ENCODE results near the gene PIK3R1. TPM values are rescaled to one million over a fixed set of nuclear protein-coding genes. Genes with fewer than 3 reads are reported as not detected.

Gene PIK3R1
- total RNA-seq, 6 experiments from 2014 or later: 36.3 to 173 (median 72.8) TPM

DNA sequence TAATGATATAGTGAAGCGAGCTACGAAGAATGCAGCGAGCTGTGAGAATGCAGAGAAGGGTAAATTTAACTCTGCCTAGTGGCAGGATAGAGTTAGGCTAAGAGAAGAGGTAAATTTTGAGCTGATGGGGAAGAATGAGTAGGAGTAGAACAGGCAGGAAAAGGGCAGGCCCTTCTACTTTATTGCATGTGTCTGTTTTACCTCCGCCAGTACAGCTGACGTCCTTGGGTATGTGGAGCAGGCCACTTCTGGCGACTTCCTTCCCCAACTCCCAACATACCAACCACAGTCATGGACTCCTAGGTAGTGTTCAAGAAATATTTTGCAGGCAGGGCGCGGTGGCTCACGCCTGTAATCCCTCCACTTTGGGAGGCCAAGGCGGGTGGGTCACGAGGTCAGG lies 37.9 kb upstream of the PIK3R1 start:
- Histone ChIP-seq H3K27ac (no peak overlapping the region), H3K9me3 (no peaks in the 10 kb centered on the region), H3K4me3 (no peak overlapping the region), H3K4me1 (peaks cover 0 to 10% (median 0%) of the 10 kb centered on the region in 4 donors), H3K27me3 (no peaks in the 10 kb centered on the region), H3K36me3 (no peaks in the 10 kb centered on the region)
- intact Hi-C loops (cut with DNase I): no loop called here
- WGBS (ENCODE audit: insufficient coverage, low coverage, low lambda C conversion rate, missing lambda C conversion rate): 87% methylated on average over 9 of the region's 11 CpGs
- ATAC-seq: no peak
- TF ChIP-seq, protein P1, sequence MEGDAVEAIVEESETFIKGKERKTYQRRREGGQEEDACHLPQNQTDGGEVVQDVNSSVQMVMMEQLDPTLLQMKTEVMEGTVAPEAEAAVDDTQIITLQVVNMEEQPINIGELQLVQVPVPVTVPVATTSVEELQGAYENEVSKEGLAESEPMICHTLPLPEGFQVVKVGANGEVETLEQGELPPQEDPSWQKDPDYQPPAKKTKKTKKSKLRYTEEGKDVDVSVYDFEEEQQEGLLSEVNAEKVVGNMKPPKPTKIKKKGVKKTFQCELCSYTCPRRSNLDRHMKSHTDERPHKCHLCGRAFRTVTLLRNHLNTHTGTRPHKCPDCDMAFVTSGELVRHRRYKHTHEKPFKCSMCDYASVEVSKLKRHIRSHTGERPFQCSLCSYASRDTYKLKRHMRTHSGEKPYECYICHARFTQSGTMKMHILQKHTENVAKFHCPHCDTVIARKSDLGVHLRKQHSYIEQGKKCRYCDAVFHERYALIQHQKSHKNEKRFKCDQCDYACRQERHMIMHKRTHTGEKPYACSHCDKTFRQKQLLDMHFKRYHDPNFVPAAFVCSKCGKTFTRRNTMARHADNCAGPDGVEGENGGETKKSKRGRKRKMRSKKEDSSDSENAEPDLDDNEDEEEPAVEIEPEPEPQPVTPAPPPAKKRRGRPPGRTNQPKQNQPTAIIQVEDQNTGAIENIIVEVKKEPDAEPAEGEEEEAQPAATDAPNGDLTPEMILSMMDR (IDR thresholded peaks at IDR 0.05): no peak
- TF ChIP-seq POLR2A (IDR thresholded peaks at IDR 0.05): no peak
- no peak for DNase-seq

DNA sequence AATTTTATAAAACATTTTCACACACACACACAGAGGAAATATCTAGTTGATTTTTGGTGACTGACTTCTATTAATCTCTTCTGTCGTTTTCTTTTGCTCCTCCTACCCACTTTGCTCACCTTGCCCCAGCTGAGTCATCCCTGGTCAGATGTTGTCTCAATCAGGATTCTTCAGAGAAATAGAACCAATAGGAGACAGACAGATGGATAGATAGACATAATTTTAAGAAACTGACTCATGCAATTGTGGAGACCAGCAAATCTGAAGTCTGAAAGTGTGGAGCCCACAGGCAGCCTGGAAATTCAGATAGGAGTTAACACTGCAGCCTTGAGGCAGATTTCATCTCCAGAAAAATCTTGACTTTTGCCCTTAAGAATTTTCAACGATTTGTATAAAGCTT lies 37.0 kb upstream of the PIK3R1 start:
- H3K4me3 ChIP-seq: no peak overlapping the region
- WGBS (ENCODE audit: insufficient coverage, low coverage, low lambda C conversion rate, missing lambda C conversion rate): 57% methylated on average over 2 of the region's 2 CpGs
- peaks cover 0 to 15% (median 0%) of the 10 kb centered on the region in 4 donors for H3K4me1 ChIP-seq
- H3K27me3 ChIP-seq: no peaks in the 10 kb centered on the region
- no peak overlapping the region for H3K27ac ChIP-seq
- DNase-seq (no peak), ATAC-seq (no peak)
- intact Hi-C loops (cut with DNase I): no loop called here
- TF ChIP-seq POLR2A (IDR thresholded peaks at IDR 0.05): no peak
- H3K36me3 ChIP-seq: no peaks in the 10 kb centered on the region
- no peaks in the 10 kb centered on the region for H3K9me3 ChIP-seq

DNA sequence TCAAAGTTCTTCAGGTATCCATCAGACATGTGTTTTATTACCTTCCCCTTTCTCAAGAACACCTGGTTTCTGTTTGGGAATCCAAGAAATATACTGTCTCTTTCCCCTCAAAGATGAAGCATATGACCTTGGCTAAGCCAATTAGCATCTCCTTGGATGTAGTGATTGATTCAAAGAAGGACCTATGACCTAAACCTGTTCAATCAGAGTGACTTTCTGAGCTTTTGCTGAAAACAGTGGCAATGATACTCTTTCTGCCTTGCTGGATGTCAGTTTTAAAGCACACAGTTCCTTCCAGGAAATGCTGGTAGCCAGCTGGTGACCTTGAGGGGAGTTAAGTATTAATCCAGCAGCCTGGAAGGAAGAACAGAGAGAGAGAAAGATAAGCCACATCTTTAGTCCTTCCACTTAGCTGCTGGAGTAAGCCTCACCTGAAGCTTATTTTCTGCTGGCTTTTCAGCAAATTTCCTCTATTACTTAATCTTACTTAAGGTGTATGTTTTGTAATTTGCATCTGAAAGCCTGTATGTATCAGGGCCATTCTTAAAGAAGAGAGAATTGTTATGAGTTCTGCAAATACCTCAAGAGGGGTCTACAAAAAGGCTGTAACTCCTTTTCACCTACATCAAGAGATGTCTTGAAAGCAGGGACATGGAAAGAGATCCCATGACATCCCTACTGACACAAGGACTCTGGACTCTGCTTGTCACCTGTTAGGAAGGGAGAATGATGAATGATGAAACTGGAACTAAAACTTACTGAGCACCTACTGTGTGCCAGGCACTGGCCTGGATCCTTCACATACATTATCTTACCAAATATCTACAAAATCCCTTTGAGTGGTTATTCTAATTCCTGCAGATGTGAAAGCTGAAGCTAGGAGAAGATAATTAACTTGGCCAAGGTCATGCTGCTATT lies 35.2 kb upstream of the PIK3R1 start:
- no peak for TF ChIP-seq POLR2A (IDR thresholded peaks at IDR 0.05)
- TF ChIP-seq, protein P1 (IDR thresholded peaks at IDR 0.05): no peak
- H3K36me3 ChIP-seq: no peaks in the 10 kb centered on the region
- intact Hi-C loops (cut with DNase I): no loop called here
- peaks cover 0 to 15% (median 0%) of the 10 kb centered on the region in 4 donors for H3K4me1 ChIP-seq
- no peak for DNase-seq
- no peak for ATAC-seq
- no peak overlapping the region for H3K4me3 ChIP-seq
- H3K27me3 ChIP-seq: no peaks in the 10 kb centered on the region
- no peak overlapping the region for H3K27ac ChIP-seq
- no peaks in the 10 kb centered on the region for H3K9me3 ChIP-seq

DNA sequence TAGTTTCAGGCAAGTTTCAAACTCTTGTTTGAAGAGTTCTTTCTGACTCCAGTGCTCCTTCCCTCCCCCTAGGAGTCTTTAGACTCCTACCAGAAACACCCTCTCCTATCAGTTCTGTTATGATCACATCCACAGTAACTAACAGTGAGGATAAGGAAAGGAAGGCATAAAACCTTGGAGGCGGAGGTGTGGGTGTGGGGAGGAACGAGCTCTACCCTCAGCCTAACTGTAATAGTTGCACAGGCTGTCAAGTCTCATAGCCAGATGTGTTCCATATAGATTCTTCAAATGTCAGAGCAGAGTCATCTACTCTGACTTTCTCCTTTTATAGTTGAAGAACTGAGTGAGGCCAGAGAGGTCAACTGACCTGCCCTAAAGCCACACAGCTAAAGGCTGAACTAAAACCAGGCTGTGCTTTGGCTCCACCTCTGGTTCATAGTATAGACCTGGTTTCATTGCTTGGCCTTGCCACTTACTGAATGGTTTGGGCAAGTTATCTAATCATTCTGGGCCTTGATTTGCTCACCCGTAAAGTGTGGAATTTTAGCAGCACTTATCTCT lies 34.4 kb upstream of the PIK3R1 start:
- Histone ChIP-seq H3K4me1 (peaks cover 0 to 15% (median 0%) of the 10 kb centered on the region in 4 donors), H3K36me3 (no peaks in the 10 kb centered on the region), H3K27ac (no peak overlapping the region), H3K4me3 (no peak overlapping the region), H3K27me3 (no peaks in the 10 kb centered on the region), H3K9me3 (no peaks in the 10 kb centered on the region)
- ATAC-seq: no peak
- 100% methylated on average over 3 of the region's 3 CpGs for WGBS (ENCODE audit: insufficient coverage, low coverage, low lambda C conversion rate, missing lambda C conversion rate)
- TF ChIP-seq POLR2A (IDR thresholded peaks at IDR 0.05): no peak
- TF ChIP-seq, protein P1 (IDR thresholded peaks at IDR 0.05): no peak
- intact Hi-C loops (cut with DNase I): no loop called here
- DNase-seq: no peak

DNA sequence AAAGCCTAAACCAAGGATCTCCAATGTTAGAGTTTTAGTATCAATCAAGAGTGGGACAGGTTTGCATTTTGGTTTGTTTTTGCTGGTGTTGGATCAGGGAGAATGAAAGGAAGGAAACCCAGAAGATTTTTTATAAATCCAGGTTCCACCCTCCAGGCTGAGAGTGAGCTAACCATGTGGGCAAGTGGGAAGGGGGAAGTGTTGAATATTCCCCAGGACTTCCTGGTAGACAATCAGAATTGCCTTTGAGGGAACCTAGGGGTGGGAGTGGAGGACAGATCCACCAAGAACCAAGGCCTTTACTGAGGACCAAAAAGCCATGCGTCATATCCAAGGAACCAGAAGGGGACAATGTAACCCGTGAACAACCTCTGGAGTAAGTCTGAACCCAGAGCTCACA lies 33.5 kb upstream of the PIK3R1 start:
- no peak overlapping the region for H3K4me3 ChIP-seq
- ATAC-seq (peak in 2 of 4 donors; percentile 16 to 54), DNase-seq (no peak)
- H3K27me3 ChIP-seq: no peaks in the 10 kb centered on the region
- TF ChIP-seq POLR2A (IDR thresholded peaks at IDR 0.05): no peak
- intact Hi-C loops (cut with DNase I): no loop called here
- H3K4me1 ChIP-seq: peaks cover 0 to 15% (median 0%) of the 10 kb centered on the region in 4 donors
- WGBS (ENCODE audit: insufficient coverage, low coverage, low lambda C conversion rate, missing lambda C conversion rate): no CpG with 5 or more reads among the region's 2 CpGs
- no peaks in the 10 kb centered on the region for H3K9me3 ChIP-seq
- H3K27ac ChIP-seq: no peak overlapping the region
- H3K36me3 ChIP-seq: no peaks in the 10 kb centered on the region
